ENCODE data around the gene SLC8B1.

GRCh38 chr12:113271466-113271852 is 63.5 kb downstream of the SLC8B1 start:
- no peak for TF ChIP-seq CTCF (conservative IDR thresholded peaks at IDR 0.05; ENCODE audit: low read depth, low read length)
- no peak for TF ChIP-seq EZH2phosphoT487 (IDR thresholded peaks at IDR 0.05; ENCODE audit: borderline replicate concordance, low read length)
